IMR-90 (cell line): Measurements from ENCODE around the gene HEATR3. TPM values are rescaled to one million over a fixed set of nuclear protein-coding genes. Genes with fewer than 3 reads are reported as not detected.

ENCODE experiments used
- ATAC-seq: fragments of 200-7000 bp; cut with Tn5 transposase; 2 replicates; pipeline ENCODE4 v1.9.1; 2020; ENCODE audit warnings: low read depth, mild to moderate bottlenecking, moderate library complexity
- BruUV-seq: library from RNA; stranded (reverse); fragments of 400-500 nt; replicated peaks from 2 replicates; lab custom pipeline; 2021; lab: Mats Ljungman, UMichigan
- CTCF ChIA-PET: fragments of 300-600 bp; formaldehyde crosslinking; extraction: SDS; loops from one replicate; lab custom pipeline; 2021; ENCODE audit warnings: antibody characterized with exemption; lab: Yijun Ruan, JAX
- POLR2A ChIA-PET: fragments of 300-600 bp; sonication (Branson Sonifier 250); formaldehyde crosslinking; loops from one replicate; lab custom pipeline; 2022; ENCODE audit warnings: antibody characterized with exemption; ENCODE audit not compliant: unreplicated experiment; lab: Charles Lee
- DNase-seq: peaks from one replicate; pipeline ENCODE4 v3.0.0; 2013
- H2AFZ ChIP-seq: replicated peaks from 2 replicates; pipeline ENCODE3; 2013; ENCODE audit warnings: low read length, mild to moderate bottlenecking; ENCODE audit not compliant: poor library complexity
- H2AK5ac ChIP-seq: 2 replicates; pipeline ENCODE4 v1.6.1; 2013; ENCODE audit warnings: low read depth, low read length, inconsistent platforms
- H2AK9ac ChIP-seq: replicated peaks from 2 replicates; pipeline ENCODE3; 2013; ENCODE audit warnings: mild to moderate bottlenecking, low read depth, low read length, moderate library complexity; ENCODE audit not compliant: poor library complexity
- H2BK120ac ChIP-seq: 2 replicates; pipeline ENCODE4 v1.6.1; 2013; ENCODE audit warnings: low read depth, low read length, inconsistent platforms
- H2BK15ac ChIP-seq: 3 replicates; pipeline ENCODE4 v1.6.1; 2013; ENCODE audit warnings: low read depth, low read length, inconsistent platforms
- H2BK20ac ChIP-seq: 2 replicates; pipeline ENCODE4 v1.6.1; 2013; ENCODE audit warnings: low read depth, mild to moderate bottlenecking, inconsistent platforms, low read length, moderate library complexity
- H2BK5ac ChIP-seq: 2 replicates; pipeline ENCODE4 v1.6.1; 2013; ENCODE audit warnings: mild to moderate bottlenecking, low read depth, low read length, inconsistent platforms; ENCODE audit not compliant: poor library complexity, severe bottlenecking
- H3K14ac ChIP-seq: replicated peaks from 2 replicates; pipeline ENCODE4 v1.6.1; 2013; ENCODE audit warnings: low read depth, low read length, inconsistent platforms
- H3K18ac ChIP-seq: 2 replicates; pipeline ENCODE4 v1.6.1; 2013; ENCODE audit warnings: low read depth, low read length, control low read depth
- H3K23ac ChIP-seq: 2 replicates; pipeline ENCODE4 v1.6.1; 2013; ENCODE audit warnings: low read depth, low read length, inconsistent platforms
- H3K27ac ChIP-seq: 2 replicates; pipeline ENCODE4 v1.5.1; 2013; ENCODE audit warnings: mild to moderate bottlenecking, control low read depth, low read length; ENCODE audit not compliant: insufficient read depth
- H3K27me3 ChIP-seq: 2 replicates; pipeline ENCODE4 v1.6.1; 2013; ENCODE audit warnings: low read length; ENCODE audit not compliant: control insufficient read depth, insufficient read depth
- H3K36me3 ChIP-seq: 2 replicates; pipeline ENCODE4 v1.6.1; 2013; ENCODE audit warnings: low read length, mixed read lengths; ENCODE audit not compliant: control insufficient read depth, insufficient read depth
- H3K4ac ChIP-seq: 2 replicates; pipeline ENCODE4 v1.6.1; 2013; ENCODE audit warnings: low read depth, low read length, inconsistent platforms
- H3K4me1 ChIP-seq: 2 replicates; pipeline ENCODE4 v1.6.1; 2013; ENCODE audit warnings: low read length, mixed read lengths; ENCODE audit not compliant: control insufficient read depth, insufficient read depth
- H3K4me2 ChIP-seq: 2 replicates; pipeline ENCODE4 v1.6.1; 2013; ENCODE audit warnings: low read depth, mild to moderate bottlenecking, control low read depth, low read length, moderate library complexity
- H3K4me3 ChIP-seq: 2 replicates; pipeline ENCODE4 v1.5.1; 2013; ENCODE audit warnings: low read depth, mild to moderate bottlenecking, control low read depth, low read length, moderate library complexity; ENCODE audit not compliant: insufficient read depth
- H3K56ac ChIP-seq: 2 replicates; pipeline ENCODE4 v1.6.1; 2013; ENCODE audit warnings: low read length, inconsistent platforms; ENCODE audit not compliant: insufficient read depth; ENCODE audit errors: extremely low read depth
- H3K79me1 ChIP-seq, 2 experiments: 2 replicates each; pipeline ENCODE4 v1.6.1; 2013; ENCODE audit warnings: low read length in 2 of 2, inconsistent platforms in 1 of 2, low read depth in 1 of 2
- H3K9ac ChIP-seq: 2 replicates; pipeline ENCODE4 v1.6.1; 2013; ENCODE audit warnings: low read depth, low read length, control low read depth
- H3K9me1 ChIP-seq: 2 replicates; pipeline ENCODE4 v1.6.1; 2013; ENCODE audit warnings: low read length, inconsistent platforms; ENCODE audit not compliant: insufficient read depth
- H3K9me3 ChIP-seq: 2 replicates; pipeline ENCODE4 v1.6.1; 2013; ENCODE audit warnings: low read length; ENCODE audit not compliant: control insufficient read depth, insufficient read depth
- H4K20me1 ChIP-seq: 2 replicates; pipeline ENCODE4 v1.6.1; 2013; ENCODE audit warnings: low read length, inconsistent platforms; ENCODE audit not compliant: insufficient read depth
- H4K5ac ChIP-seq: 2 replicates; pipeline ENCODE4 v1.6.1; 2013; ENCODE audit warnings: mild to moderate bottlenecking, low read depth, low read length, control low read depth
- H4K8ac ChIP-seq, 2 experiments: 2 replicates each; pipeline ENCODE4 v1.6.1; 2013; ENCODE audit warnings: low read depth in 2 of 2, low read length in 2 of 2, control low read depth in 1 of 2, inconsistent platforms in 1 of 2
- H4K91ac ChIP-seq: 2 replicates; pipeline ENCODE4 v1.6.1; 2013; ENCODE audit warnings: low read depth, low read length, inconsistent platforms; ENCODE audit not compliant: insufficient read depth
- BHLHE40 ChIP-seq: fragments of 150-350 bp; IDR thresholded peaks from 2 replicates; pipeline ENCODE4 v1.6.1; 2016; ENCODE audit warnings: mild to moderate bottlenecking, low read depth, low read length
- CEBPB ChIP-seq: IDR thresholded peaks from 2 replicates; pipeline ENCODE4 v1.6.1; 2012; ENCODE audit warnings: low read depth, low read length, improper control_type of control experiment
- ELK1 ChIP-seq: fragments of 150-350 bp; IDR thresholded peaks from 2 replicates; pipeline ENCODE4 v1.6.1; 2016; ENCODE audit warnings: low read depth, mild to moderate bottlenecking, low read length, moderate library complexity, borderline replicate concordance
- FOS ChIP-seq: fragments of 150-350 bp; IDR thresholded peaks from 2 replicates; pipeline ENCODE4 v1.6.1; 2016; ENCODE audit warnings: low read depth, low read length
- MAFK ChIP-seq: IDR thresholded peaks from 2 replicates; pipeline ENCODE4 v1.6.1; 2012; ENCODE audit warnings: low read depth, low read length, improper control_type of control experiment
- MAZ ChIP-seq: IDR thresholded peaks from 2 replicates; pipeline ENCODE4 v1.6.1; 2012; ENCODE audit warnings: low read depth, mild to moderate bottlenecking, low read length, improper control_type of control experiment, moderate library complexity, borderline replicate concordance
- MXI1 ChIP-seq: IDR thresholded peaks from 2 replicates; pipeline ENCODE4 v1.6.1; 2012; ENCODE audit warnings: low read depth, mild to moderate bottlenecking, low read length, moderate library complexity, borderline replicate concordance
- NFE2L2 ChIP-seq: fragments of 150-350 bp; IDR thresholded peaks from 2 replicates; pipeline ENCODE4 v1.6.1; 2016; ENCODE audit warnings: low read depth, mild to moderate bottlenecking, low read length
- POLR2A ChIP-seq: IDR thresholded peaks from 2 replicates; pipeline ENCODE4 v1.6.1; 2012; ENCODE audit warnings: mild to moderate bottlenecking, low read depth, low read length
- RAD21 ChIP-seq: IDR thresholded peaks from 2 replicates; pipeline ENCODE4 v1.6.1; 2012; ENCODE audit warnings: low read length, improper control_type of control experiment
- RCOR1 ChIP-seq: IDR thresholded peaks from 2 replicates; pipeline ENCODE4 v1.6.1; 2012; ENCODE audit warnings: mild to moderate bottlenecking, low read length, improper control_type of control experiment; ENCODE audit not compliant: insufficient replicate concordance
- RFX5 ChIP-seq: IDR thresholded peaks from 2 replicates; pipeline ENCODE4 v1.8.0; 2012; ENCODE audit warnings: low read depth, mild to moderate bottlenecking, low read length, moderate library complexity
- SMC3 ChIP-seq: fragments of 150-350 bp; IDR thresholded peaks from 2 replicates; pipeline ENCODE4 v1.6.1; 2016; ENCODE audit warnings: low read depth, mild to moderate bottlenecking, antibody characterized with exemption, low read length, moderate library complexity
- USF2 ChIP-seq: fragments of 150-350 bp; IDR thresholded peaks from 2 replicates; pipeline ENCODE4 v1.6.1; 2017; ENCODE audit warnings: mild to moderate bottlenecking, antibody characterized with exemption, low read length, low read depth
- WGBS, 2 experiments: methylation state at CpG; one replicate each; pipeline versions ENCODE4 v1.1.5 to v1.1.7; 2013; ENCODE audit warnings: missing lambda C conversion rate in 2 of 2; ENCODE audit not compliant: insufficient read length in 1 of 2; ENCODE audit errors: extremely low coverage in 2 of 2; 5-methylcytosine and 5-hydroxymethylcytosine counted together
- dilution Hi-C: fragments of 300-500 bp; cut with HindIII; formaldehyde crosslinking; loops from one replicate; pipeline ENCODE4 v1.14.3; 2018; ENCODE audit warnings: low sequenced_read_pairs; ENCODE audit not compliant: unreplicated experiment
- in situ Hi-C: fragments of 300-500 bp; cut with MboI; formaldehyde crosslinking; loops from 3 replicates; pipeline ENCODE4 v1.14.3; 2019; ENCODE audit warnings: low sequenced_read_pairs, inconsistent platforms, mixed read lengths
- intact Hi-C: fragments of 100-400 bp; cut with micrococcal nuclease; formaldehyde crosslinking; loops from 2 replicates; pipeline ENCODE4 v1.10.0; 2022
- polyA plus RNA-seq, 3 experiments: library from polyadenylated mRNA; depleted of rRNA; stranded (reverse); fragments of >200 nt; gene quantifications; 2 replicates each; pipeline ENCODE4 v1.2.3, GENCODE V29; 2012; ENCODE audit warnings: low replicate concordance in 1 of 3
- total RNA-seq: library from RNA; depleted of rRNA; stranded (reverse); fragments of >200 nt; gene quantifications from 2 replicates; pipeline ENCODE4 v1.2.3, GENCODE V29; 2012
- TF ChIP-seq, protein P1 (sequence below): conservative IDR thresholded peaks from 2 replicates; pipeline ENCODE4 v1.5.1; 2012; ENCODE audit warnings: mild to moderate bottlenecking, low read depth, low read length, improper control_type of control experiment

Gene HEATR3
- total and polyA plus RNA-seq, 2 of the 4 experiments (the other 2 are of a cell fraction): 9.4 to 21.1 TPM

- DNase-seq: peak; percentile 74
- no peak overlapping the region for H3K27ac ChIP-seq
- 70% methylated on average over 2 of the region's 3 CpGs; no CpG with 5 or more reads in 1 of the 2 experiments for WGBS, 2 experiments
- TF ChIP-seq USF2 (no peak), MXI1 (no peak), BHLHE40 (no peak), RAD21 (peak; percentile 67), MAZ (no peak), CEBPB (0 out of 2 replicates have a peak, but pooled peaks have one; percentile 2), SMC3 (peak; percentile 49), RFX5 (no peak), POLR2A (no peak), ELK1 (no peak), RCOR1 (no peak), NFE2L2 (no peak), MAFK (no peak), FOS (no peak)
- TF ChIP-seq, protein P1, sequence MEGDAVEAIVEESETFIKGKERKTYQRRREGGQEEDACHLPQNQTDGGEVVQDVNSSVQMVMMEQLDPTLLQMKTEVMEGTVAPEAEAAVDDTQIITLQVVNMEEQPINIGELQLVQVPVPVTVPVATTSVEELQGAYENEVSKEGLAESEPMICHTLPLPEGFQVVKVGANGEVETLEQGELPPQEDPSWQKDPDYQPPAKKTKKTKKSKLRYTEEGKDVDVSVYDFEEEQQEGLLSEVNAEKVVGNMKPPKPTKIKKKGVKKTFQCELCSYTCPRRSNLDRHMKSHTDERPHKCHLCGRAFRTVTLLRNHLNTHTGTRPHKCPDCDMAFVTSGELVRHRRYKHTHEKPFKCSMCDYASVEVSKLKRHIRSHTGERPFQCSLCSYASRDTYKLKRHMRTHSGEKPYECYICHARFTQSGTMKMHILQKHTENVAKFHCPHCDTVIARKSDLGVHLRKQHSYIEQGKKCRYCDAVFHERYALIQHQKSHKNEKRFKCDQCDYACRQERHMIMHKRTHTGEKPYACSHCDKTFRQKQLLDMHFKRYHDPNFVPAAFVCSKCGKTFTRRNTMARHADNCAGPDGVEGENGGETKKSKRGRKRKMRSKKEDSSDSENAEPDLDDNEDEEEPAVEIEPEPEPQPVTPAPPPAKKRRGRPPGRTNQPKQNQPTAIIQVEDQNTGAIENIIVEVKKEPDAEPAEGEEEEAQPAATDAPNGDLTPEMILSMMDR: peak; percentile 65
Observed at GRCh38 chr16:50067290-50067853, 1.6 kb downstream of the HEATR3 start.

More at GRCh38 chr16:50067290-50067853, 1.6 kb downstream of the HEATR3 start:
- Histone ChIP-seq H3K14ac (peak overlapping the region; percentile 3; the same call in 1 of the 2 replicates), H4K5ac (no peak overlapping the region), H2AK9ac (no peak overlapping the region), H4K8ac (peak overlapping the region in 1 of 2 experiments; percentile 4; a peak in 1 of 4 replicates), H2BK5ac (no peak overlapping the region), H2AK5ac (no peak overlapping the region), H3K56ac (no peak overlapping the region), H3K9me3 (no peaks in the 10 kb centered on the region), H3K9me1 (peaks cover 3% of the 10 kb centered on the region), H3K4me2 (peak overlapping the region; percentile 83), H4K91ac (no peak overlapping the region), H2BK15ac (no peak overlapping the region), H3K18ac (no peak overlapping the region), H4K20me1 (peaks cover 30% of the 10 kb centered on the region), H3K4me1 (peaks cover 11% of the 10 kb centered on the region), H3K4ac (no peak overlapping the region), H3K23ac (0 out of 2 replicates have a peak overlapping the region, but pooled peaks have one; percentile 58), H2BK20ac (no peak overlapping the region), H3K4me3 (no peak overlapping the region), H3K79me1 (peaks cover 37 to 40% of the 10 kb centered on the region in 2 experiments), H3K27me3 (no peaks in the 10 kb centered on the region), H3K9ac (peak overlapping the region; percentile 47), H2AFZ (peak overlapping the region; percentile 4), H3K36me3 (peaks cover 7% of the 10 kb centered on the region), H2BK120ac (no peak overlapping the region)
- BruUV-seq: no TSS peak
- dilution Hi-C loops (no loop called here), intact Hi-C loops (loop anchor here (1.0 to 5.0 kb wide), 4 partner anchors 85 to 290 kb away; partner anchors contain the start of gene TENT4B), in situ Hi-C loops (loop anchor here (5.0 kb wide), 1 partner anchor 140 kb away; no protein-coding TSS in a partner anchor)
- ATAC-seq: peak; percentile 19
- POLR2A ChIA-PET: no interaction called here
- CTCF ChIA-PET: interaction anchor here (0.5 to 3.6 kb wide), 8 partner anchors 15 to 297 kb away, joined by 3 to 25 read pairs (median 4); partner anchors contain the start of gene CNEP1R1
